K562 (cell line): ENCODE data around the gene NOL4L. TPM values are rescaled to one million over a fixed set of nuclear protein-coding genes. Genes with fewer than 3 reads are reported as not detected.
A peak's percentile ranks its signal among the peaks of the same experiment; 100 is the strongest.

ENCODE experiments used
- ATAC-seq: fragments of 200-7000 bp; cut with Tn5 transposase; 3 replicates; pipeline ENCODE4 v1.9.1; 2020; ENCODE audit warnings: moderate library complexity
- BruUV-seq: library from RNA; stranded (reverse); fragments of 400-500 nt; replicated peaks from 2 replicates; lab custom pipeline; 2021; lab: Mats Ljungman, UMichigan
- CTCF ChIA-PET: fragments of 300-600 bp; formaldehyde crosslinking; extraction: SDS; loops from one replicate; lab custom pipeline; 2021; ENCODE audit warnings: low intra/inter-chr PET ratio; lab: Yijun Ruan, JAX
- POLR2A ChIA-PET: fragments of 300-600, 350-650 bp; sonication (Branson Sonifier 250); formaldehyde crosslinking; extraction: SDS; loops from one replicate; lab custom pipeline; 2021; ENCODE audit warnings: antibody characterized with exemption, inconsistent platforms; lab: Yijun Ruan, JAX
- DNase-seq, 4 experiments: peaks; one replicate each; pipeline versions ENCODE4 v3.0.0 to v3.0.0-alpha.2; 2011 to 2018; ENCODE audit warnings: low spot score in 3 of 4, mixed read lengths in 3 of 4; ENCODE audit errors: extremely low read depth in 1 of 4
- FAIRE-seq: peaks from 2 replicates; lab custom pipeline; 2011; peaks lifted over from hg19 to GRCh38; lab: Jason Lieb, UNC
- H2AFZ ChIP-seq: 2 replicates; pipeline ENCODE4 v1.6.0; 2011; ENCODE audit warnings: low read depth, low read length, control low read depth, inconsistent platforms
- H3K27ac ChIP-seq: fragments of 200-600 bp; 3 replicates; pipeline ENCODE4 v1.8.0; 2011; ENCODE audit warnings: low read depth, mild to moderate bottlenecking, control low read depth, inconsistent platforms, low read length, moderate library complexity, mixed read lengths; ENCODE audit errors: extremely low read depth
- H3K27me3 ChIP-seq, 2 experiments: fragments of 300-600 bp in 1 of 2; 2 replicates in 1 of 2; 3 replicates in 1 of 2; pipeline versions ENCODE4 v1.6.0 to v1.8.0; 2011; ENCODE audit warnings: inconsistent platforms in 2 of 2, low read length in 2 of 2, mild to moderate bottlenecking in 1 of 2, mixed read lengths in 1 of 2, moderate library complexity in 1 of 2; ENCODE audit not compliant: control insufficient read depth in 2 of 2, insufficient read depth in 2 of 2
- H3K36me3 ChIP-seq: fragments of 300-600 bp; 3 replicates; pipeline ENCODE4 v1.8.0; 2011; ENCODE audit warnings: mild to moderate bottlenecking, low read length, inconsistent platforms; ENCODE audit not compliant: control insufficient read depth, insufficient read depth
- H3K4me1 ChIP-seq, 2 experiments: fragments of 200-600 bp in 1 of 2; replicated peaks in 1 of 2; 2 replicates in 1 of 2; 3 replicates in 1 of 2; pipeline versions ENCODE4 v1.5.1 to v1.8.0; 2011; ENCODE audit warnings: inconsistent platforms in 2 of 2, low read length in 2 of 2, mild to moderate bottlenecking in 1 of 2, mixed read lengths in 1 of 2, moderate library complexity in 1 of 2; ENCODE audit not compliant: control insufficient read depth in 2 of 2, insufficient read depth in 2 of 2
- H3K4me2 ChIP-seq: 2 replicates; pipeline ENCODE4 v1.6.1; 2011; ENCODE audit warnings: low read length, control low read depth, inconsistent platforms, mixed read lengths; ENCODE audit not compliant: insufficient read depth
- H3K4me3 ChIP-seq: fragments of 200-600 bp; sonication (generic), shearing (Covaris generic); 2 replicates; pipeline ENCODE4 v1.5.1; 2016; ENCODE audit warnings: control low read depth, inconsistent platforms
- H3K79me2 ChIP-seq: fragments of 200-600 bp; 3 replicates; pipeline ENCODE4 v1.8.0; 2011; ENCODE audit warnings: low read length, inconsistent platforms; ENCODE audit not compliant: control insufficient read depth, insufficient read depth
- H3K9ac ChIP-seq, 2 experiments: 2 replicates each; pipeline versions ENCODE4 v1.6.0 to v1.6.1; 2011; ENCODE audit warnings: low read depth in 2 of 2, low read length in 2 of 2, control low read depth in 1 of 2, inconsistent platforms in 1 of 2, mild to moderate bottlenecking in 1 of 2, mixed read lengths in 1 of 2; ENCODE audit not compliant: insufficient read depth in 1 of 2
- H3K9me1 ChIP-seq: one replicate; pipeline ENCODE4 v1.6.0; 2011; ENCODE audit warnings: inconsistent platforms, mild to moderate bottlenecking, low read length, moderate library complexity; ENCODE audit not compliant: control insufficient read depth, insufficient read depth
- H3K9me3 ChIP-seq: replicated peaks from 2 replicates; pipeline ENCODE4 v1.5.1; 2011; ENCODE audit warnings: low read depth, low read length, inconsistent platforms; ENCODE audit not compliant: control insufficient read depth, insufficient read depth
- H4K20me1 ChIP-seq: replicated peaks from 2 replicates; pipeline ENCODE4 v1.6.1; 2011; ENCODE audit warnings: low read length, inconsistent platforms, mixed read lengths; ENCODE audit not compliant: control insufficient read depth, insufficient read depth
- BRF1 ChIP-seq: IDR thresholded peaks from 3 replicates; pipeline ENCODE4 v1.6.1; 2011; ENCODE audit warnings: borderline replicate concordance, mild to moderate bottlenecking; ENCODE audit not compliant: insufficient read length; ENCODE audit errors: extremely low read depth
- FOXK1 ChIP-seq: sonication (generic); formaldehyde crosslinking; IDR thresholded peaks from 2 replicates; pipeline ENCODE4 v1.8.0; 2022; ENCODE audit warnings: missing genetic modification reagents, mild to moderate bottlenecking, borderline replicate concordance
- NFATC3 ChIP-seq: fragments of 450-650 bp; IDR thresholded peaks from 2 replicates; pipeline ENCODE4 v1.6.1; 2017; ENCODE audit warnings: mild to moderate bottlenecking
- PHF20 ChIP-seq: fragments of 450-650 bp; IDR thresholded peaks from 2 replicates; pipeline ENCODE4 v1.6.1; 2018; ENCODE audit not compliant: partially characterized antibody
- POLR2B ChIP-seq: fragments of 450-650 bp; IDR thresholded peaks from 2 replicates; pipeline ENCODE4 v1.6.1; 2018; ENCODE audit warnings: low read depth; ENCODE audit not compliant: partially characterized antibody
- RBM22 ChIP-seq: fragments of 200-400 bp; formaldehyde crosslinking; IDR thresholded peaks from 2 replicates; pipeline ENCODE4 v1.6.1; 2018; ENCODE audit warnings: low read length, low read depth; ENCODE audit not compliant: poor library complexity, severe bottlenecking
- SAP30 ChIP-seq: fragments of 200-600 bp; sonication (generic); IDR thresholded peaks from 2 replicates; pipeline ENCODE4 v1.6.1; 2012; ENCODE audit warnings: borderline replicate concordance, low read depth, mild to moderate bottlenecking, moderate library complexity, low read length, control low read depth, inconsistent platforms; ENCODE audit not compliant: insufficient read depth, poor library complexity, severe bottlenecking
- SIX5 ChIP-seq, 2 experiments: IDR thresholded peaks; 2 replicates each; pipeline ENCODE4 v1.6.1; 2011; ENCODE audit warnings: low read length in 2 of 2, borderline replicate concordance in 1 of 2, low read depth in 1 of 2, mild to moderate bottlenecking in 1 of 2, moderate library complexity in 1 of 2; ENCODE audit not compliant: insufficient read depth in 1 of 2
- TAF7 ChIP-seq: fragments of 450-650 bp; IDR thresholded peaks from 2 replicates; pipeline ENCODE4 v1.6.1; 2016; ENCODE audit warnings: missing genetic modification characterization, missing compliant biosample characterization
- ZC3H8 ChIP-seq: fragments of 450-650 bp; IDR thresholded peaks from 2 replicates; pipeline ENCODE4 v1.6.1; 2017
- ZNF436 ChIP-seq: fragments of 250-450, 450-650 bp; sonication (Bioruptor Pico); formaldehyde crosslinking; IDR thresholded peaks from 2 replicates; pipeline ENCODE4 v1.7.0; 2020; ENCODE audit warnings: mild to moderate bottlenecking
- ZNF639 ChIP-seq, 2 experiments: fragments of 200-800 bp in 1 of 2; sonication (Bioruptor generic) in 1 of 2; sonication (generic) in 1 of 2; formaldehyde crosslinking in 1 of 2; IDR thresholded peaks in 1 of 2; conservative IDR thresholded peaks in 1 of 2; 2 replicates each; pipeline versions ENCODE4 v1.5.0 to v1.6.1; 2016 to 2020; ENCODE audit warnings: missing compliant biosample characterization in 1 of 2, missing genetic modification characterization in 1 of 2, missing genetic modification reagents in 1 of 2
- ZNF75A ChIP-seq: fragments of 450-650 bp; formaldehyde crosslinking; IDR thresholded peaks from 2 replicates; pipeline ENCODE4 v1.4.0; 2020; ENCODE audit warnings: mild to moderate bottlenecking
- ZNF77 ChIP-seq: fragments of 250-450 bp; sonication (Bioruptor Pico); IDR thresholded peaks from 2 replicates; pipeline ENCODE4 v1.5.0; 2020
- WGBS: fragments of 100-300 bp; shearing (Covaris generic); methylation state at CpG from one replicate; pipeline ENCODE4 v1.1.6; 2016; ENCODE audit warnings: low coverage, mixed read lengths; ENCODE audit not compliant: insufficient coverage; ENCODE audit errors: missing lambda C conversion rate; 5-methylcytosine and 5-hydroxymethylcytosine counted together
- in situ Hi-C: fragments of 300-500 bp; cut with MboI; formaldehyde crosslinking; loops from 4 replicates; pipeline ENCODE4 v1.15.0; 2018; ENCODE audit warnings: inconsistent platforms, mixed read lengths
- intact Hi-C: fragments of 100-400 bp; cut with micrococcal nuclease; formaldehyde crosslinking; loops from 2 replicates; pipeline ENCODE4 v1.14.2; 2022
- polyA plus RNA-seq, 8 experiments: library from polyadenylated mRNA; depleted of rRNA in 4 of 8; stranded (reverse) in 5 of 8; unstranded in 3 of 8; fragments of >200 nt; fragmentation: Nextera tagmentation in 2 of 8; fragmentation: Illumina TruSeq in 1 of 8; extraction: Ambion mirVana in 2 of 8; extraction: Trizol in 1 of 8; gene quantifications; 2 replicates each; pipeline versions ENCODE4 v1.2.1 to v1.2.3, GENCODE V29; 2011 to 2014; ENCODE audit warnings: inconsistent platforms in 1 of 8, missing spikeins in 1 of 8
- total RNA-seq, 7 experiments: library from RNA; depleted of rRNA in 6 of 7; stranded (reverse); fragments of >200 nt in 6 of 7; fragmentation: Illumina TruSeq in 2 of 7; extraction: Trizol in 2 of 7; gene quantifications; 2 replicates each; pipeline versions ENCODE4 v1.2.1 to v1.2.3, GENCODE V29; 2011 to 2021; ENCODE audit warnings: low replicate concordance in 1 of 7
- TF ChIP-seq, protein P1 (sequence below): IDR thresholded peaks from 2 replicates; pipeline ENCODE4 v1.6.1; 2011; ENCODE audit warnings: borderline replicate concordance, low read depth, mild to moderate bottlenecking, moderate library complexity, low read length; ENCODE audit not compliant: insufficient read depth, poor library complexity, severe bottlenecking
- TF ChIP-seq, protein P2 (sequence below): sonication (generic); formaldehyde crosslinking; IDR thresholded peaks from 2 replicates; pipeline ENCODE4 v1.8.0; 2023; ENCODE audit warnings: mild to moderate bottlenecking, missing genetic modification reagents

Gene NOL4L
- total and polyA plus RNA-seq, 9 of the 15 experiments (the other 6 are each of a cell fraction or from before 2014, with no cell fraction given), result 5.1 to 36.2 (median 13.6) TPM

GRCh38 chr20:32429745-32430360 lies 155.3 kb downstream of the NOL4L start (continued):
- TF ChIP-seq ZNF77 (CRISPR knock-in tag) (no peak), SAP30 (no peak), PHF20 (no peak), RBM22 (peak; percentile 51), FOXK1 (CRISPR knock-in tag) (no peak)

DNA sequence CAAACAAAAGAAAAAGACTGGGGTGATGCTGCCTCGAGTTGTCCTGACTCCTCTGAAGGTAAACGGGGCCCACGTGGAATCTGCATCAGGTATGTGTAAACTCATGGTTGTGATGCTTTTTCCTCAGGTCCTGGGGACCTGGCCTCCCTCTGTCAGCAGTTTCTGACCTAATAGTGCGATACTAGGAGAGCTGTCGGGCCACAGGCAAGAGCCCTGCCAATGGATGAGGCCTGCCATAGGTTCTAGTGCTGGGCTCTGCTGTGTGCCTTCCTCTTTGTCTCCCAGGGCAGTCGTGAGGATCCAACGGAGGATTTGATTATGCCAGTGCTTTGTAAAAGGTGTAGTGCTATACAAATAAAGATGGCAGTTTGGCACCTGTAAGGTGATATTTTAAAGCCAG lies 155.8 kb downstream of the NOL4L start:
- in situ Hi-C loops, result no loop called here
- WGBS, result 98% methylated on average over 7 of the region's 7 CpGs
- intact Hi-C loops, result no loop called here
- no peak for TF ChIP-seq TAF7 (tag)
- TF ChIP-seq ZNF75A (CRISPR knock-in tag), result no peak
- TF ChIP-seq POLR2B, result no peak
- no peak for TF ChIP-seq ZNF639 (CRISPR knock-in tag; conservative IDR thresholded peaks at IDR 0.05 in 1 of 2, IDR thresholded peaks at IDR 0.05 in 1 of 2)
- TF ChIP-seq BRF1, result no peak
- TF ChIP-seq ZNF436 (CRISPR knock-in tag), result no peak
- TF ChIP-seq, protein P1, sequence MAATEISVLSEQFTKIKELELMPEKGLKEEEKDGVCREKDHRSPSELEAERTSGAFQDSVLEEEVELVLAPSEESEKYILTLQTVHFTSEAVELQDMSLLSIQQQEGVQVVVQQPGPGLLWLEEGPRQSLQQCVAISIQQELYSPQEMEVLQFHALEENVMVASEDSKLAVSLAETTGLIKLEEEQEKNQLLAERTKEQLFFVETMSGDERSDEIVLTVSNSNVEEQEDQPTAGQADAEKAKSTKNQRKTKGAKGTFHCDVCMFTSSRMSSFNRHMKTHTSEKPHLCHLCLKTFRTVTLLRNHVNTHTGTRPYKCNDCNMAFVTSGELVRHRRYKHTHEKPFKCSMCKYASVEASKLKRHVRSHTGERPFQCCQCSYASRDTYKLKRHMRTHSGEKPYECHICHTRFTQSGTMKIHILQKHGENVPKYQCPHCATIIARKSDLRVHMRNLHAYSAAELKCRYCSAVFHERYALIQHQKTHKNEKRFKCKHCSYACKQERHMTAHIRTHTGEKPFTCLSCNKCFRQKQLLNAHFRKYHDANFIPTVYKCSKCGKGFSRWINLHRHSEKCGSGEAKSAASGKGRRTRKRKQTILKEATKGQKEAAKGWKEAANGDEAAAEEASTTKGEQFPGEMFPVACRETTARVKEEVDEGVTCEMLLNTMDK, result no peak
- no peak for TF ChIP-seq SIX5 (IDR thresholded peaks at IDR 0.05; ENCODE audit: borderline replicate concordance in 1 of 2, insufficient read depth in 1 of 2, low read depth in 1 of 2, low read length in 2 of 2)
- TF ChIP-seq, protein P2, sequence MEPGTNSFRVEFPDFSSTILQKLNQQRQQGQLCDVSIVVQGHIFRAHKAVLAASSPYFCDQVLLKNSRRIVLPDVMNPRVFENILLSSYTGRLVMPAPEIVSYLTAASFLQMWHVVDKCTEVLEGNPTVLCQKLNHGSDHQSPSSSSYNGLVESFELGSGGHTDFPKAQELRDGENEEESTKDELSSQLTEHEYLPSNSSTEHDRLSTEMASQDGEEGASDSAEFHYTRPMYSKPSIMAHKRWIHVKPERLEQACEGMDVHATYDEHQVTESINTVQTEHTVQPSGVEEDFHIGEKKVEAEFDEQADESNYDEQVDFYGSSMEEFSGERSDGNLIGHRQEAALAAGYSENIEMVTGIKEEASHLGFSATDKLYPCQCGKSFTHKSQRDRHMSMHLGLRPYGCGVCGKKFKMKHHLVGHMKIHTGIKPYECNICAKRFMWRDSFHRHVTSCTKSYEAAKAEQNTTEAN (CRISPR knock-in tag), result no peak
- TF ChIP-seq ZC3H8, result no peak
- no peak for TF ChIP-seq NFATC3

More for the DNA sequence above, 155.8 kb downstream of the NOL4L start:
- DNase-seq, result no peak
- no TSS peak for BruUV-seq
- CTCF ChIA-PET, result no interaction called here
- no peak for FAIRE-seq
- no peak overlapping the region for H3K4me3 ChIP-seq
- no peak overlapping the region for H3K27ac ChIP-seq
- H3K27me3 ChIP-seq, result no peaks in the 10 kb centered on the region
- ATAC-seq, result no peak
- no peaks in the 10 kb centered on the region for H3K4me1 ChIP-seq
- H3K9me1 ChIP-seq, result no peaks in the 10 kb centered on the region
- POLR2A ChIA-PET, result interaction anchor here (0.6 kb wide), 1 partner anchor 22 kb away, joined by 3 read pairs; no protein-coding TSS in a partner anchor
- H3K9ac ChIP-seq, result no peak overlapping the region
- H2AFZ ChIP-seq, result no peak overlapping the region
- peaks cover 14% of the 10 kb centered on the region; the same call in 2 of the 3 replicates for H3K79me2 ChIP-seq
- no peaks in the 10 kb centered on the region for H4K20me1 ChIP-seq
- H3K36me3 ChIP-seq, result peaks cover 73% of the 10 kb centered on the region
- H3K4me2 ChIP-seq, result no peak overlapping the region
- no peaks in the 10 kb centered on the region for H3K9me3 ChIP-seq
